WTC11 (cell line): ENCODE measurements around the gene FBP1. TPM values are rescaled to one million over a fixed set of nuclear protein-coding genes. Genes with fewer than 3 reads are reported as not detected.

Experiments used
- ATAC-seq: fragments of 200-7000 bp; cut with Tn5 transposase; 2 replicates; pipeline ENCODE4 v1.10.0; 2021; ENCODE audit warnings: mild to moderate bottlenecking, moderate library complexity
- CTCF ChIA-PET: fragments of 300-600 bp; sonication (Branson Sonifier 250); formaldehyde crosslinking; loops from one replicate; lab custom pipeline; 2021; ENCODE audit warnings: antibody characterized with exemption; lab: Charles Lee
- POLR2A ChIA-PET: fragments of 350-600 bp; sonication (Branson Sonifier 250); formaldehyde crosslinking; loops from one replicate; lab custom pipeline; 2021; ENCODE audit warnings: antibody characterized with exemption; lab: Charles Lee
- DNase-seq: peaks from one replicate; pipeline ENCODE4 v3.0.0; 2021; ENCODE audit warnings: low spot score
- H3K27ac Mint-ChIP-seq: 2 replicates; pipeline ENCODE4 v1.8.0; 2021; ENCODE audit warnings: mixed read lengths
- H3K27me3 Mint-ChIP-seq: 2 replicates; pipeline ENCODE4 v1.8.0; 2021; ENCODE audit warnings: low read depth, mild to moderate bottlenecking, moderate library complexity, mixed read lengths
- H3K36me3 Mint-ChIP-seq: 2 replicates; pipeline ENCODE4 v1.8.0; 2021; ENCODE audit warnings: mixed read lengths
- H3K4me1 Mint-ChIP-seq: 2 replicates; pipeline ENCODE4 v1.8.0; 2022; ENCODE audit warnings: mixed read lengths
- H3K4me3 Mint-ChIP-seq: 2 replicates; pipeline ENCODE4 v1.8.0; 2021; ENCODE audit warnings: mild to moderate bottlenecking, moderate library complexity, mixed read lengths
- H3K9me3 Mint-ChIP-seq: 2 replicates; pipeline ENCODE4 v1.8.0; 2021; ENCODE audit warnings: mixed read lengths
- ATF2 ChIP-seq: sonication (generic); formaldehyde crosslinking; IDR thresholded peaks from 2 replicates; pipeline ENCODE4 v1.8.1; 2022; ENCODE audit warnings: low read depth, missing genetic modification reagents, borderline replicate concordance
- CREB1 ChIP-seq: sonication (generic); formaldehyde crosslinking; IDR thresholded peaks from 2 replicates; pipeline ENCODE4 v1.8.0; 2023; ENCODE audit warnings: mild to moderate bottlenecking, missing genetic modification reagents
- E2F4 ChIP-seq: sonication (generic); formaldehyde crosslinking; IDR thresholded peaks from 2 replicates; pipeline ENCODE4 v1.8.1; 2022; ENCODE audit warnings: low read depth, mild to moderate bottlenecking, moderate library complexity, missing genetic modification reagents, borderline replicate concordance
- FOXJ3 ChIP-seq: sonication (generic); formaldehyde crosslinking; IDR thresholded peaks from 2 replicates; pipeline ENCODE4 v1.9.0; 2021; ENCODE audit warnings: missing genetic modification reagents, mild to moderate bottlenecking, borderline replicate concordance
- GTF2I ChIP-seq: fragments of 250-450 bp; sonication (Bioruptor Pico); conservative IDR thresholded peaks from 2 replicates; pipeline ENCODE4 v1.4.0; 2021; ENCODE audit warnings: mild to moderate bottlenecking
- JAZF1 ChIP-seq: fragments of 250-450 bp; sonication (Bioruptor Pico); IDR thresholded peaks from 2 replicates; pipeline ENCODE4 v1.9.0; 2021; ENCODE audit warnings: moderate library complexity, mild to moderate bottlenecking, inconsistent platforms
- MAX ChIP-seq: sonication (generic); formaldehyde crosslinking; IDR thresholded peaks from 2 replicates; pipeline ENCODE4 v1.8.0; 2022; ENCODE audit warnings: mild to moderate bottlenecking, missing genetic modification reagents
- MLX ChIP-seq: sonication (generic); formaldehyde crosslinking; IDR thresholded peaks from 2 replicates; pipeline ENCODE4 v1.8.1; 2023; ENCODE audit warnings: mild to moderate bottlenecking, missing genetic modification reagents, moderate library complexity
- MYBL2 ChIP-seq: sonication (generic); formaldehyde crosslinking; IDR thresholded peaks from 2 replicates; pipeline ENCODE4 v1.8.1; 2023; ENCODE audit warnings: mild to moderate bottlenecking, moderate library complexity, missing genetic modification reagents
- OVOL2 ChIP-seq: fragments of 250-450 bp; sonication (Bioruptor Pico); IDR thresholded peaks from 2 replicates; pipeline ENCODE4 v1.9.0; 2021; ENCODE audit warnings: mild to moderate bottlenecking, borderline replicate concordance
- SOX15 ChIP-seq: fragments of 250-450 bp; sonication (Bioruptor Pico); IDR thresholded peaks from 2 replicates; pipeline ENCODE4 v1.9.0; 2021; ENCODE audit warnings: mild to moderate bottlenecking
- SP1 ChIP-seq: sonication (generic); formaldehyde crosslinking; conservative IDR thresholded peaks from 2 replicates; pipeline ENCODE4 v1.8.1; 2022; ENCODE audit warnings: missing genetic modification reagents
- TEAD1 ChIP-seq: sonication (generic); formaldehyde crosslinking; IDR thresholded peaks from 2 replicates; pipeline ENCODE4 v1.8.0; 2022; ENCODE audit warnings: mild to moderate bottlenecking, missing genetic modification reagents
- USF1 ChIP-seq: sonication (generic); formaldehyde crosslinking; IDR thresholded peaks from 2 replicates; pipeline ENCODE4 v1.8.0; 2022; ENCODE audit warnings: mild to moderate bottlenecking, missing genetic modification reagents
- ZNF416 ChIP-seq: fragments of 250-450 bp; sonication (Bioruptor Pico); IDR thresholded peaks from 2 replicates; pipeline ENCODE4 v1.9.0; 2021; ENCODE audit warnings: mild to moderate bottlenecking, inconsistent platforms
- ZNF671 ChIP-seq: fragments of 250-450 bp; sonication (Bioruptor Pico); IDR thresholded peaks from 2 replicates; pipeline ENCODE4 v1.8.0; 2021; ENCODE audit warnings: mild to moderate bottlenecking
- ZSCAN18 ChIP-seq: fragments of 250-450 bp; sonication (Bioruptor Pico); IDR thresholded peaks from 2 replicates; pipeline ENCODE4 v2.1.2; 2022; ENCODE audit warnings: mild to moderate bottlenecking, moderate library complexity
- total RNA-seq: library from RNA; stranded (reverse); gene quantifications from 3 replicates; pipeline ENCODE4 v1.2.3, GENCODE V29; 2021

FBP1 gene
- total RNA-seq, 1 experiment from 2014 or later, result 6.4 TPM

- CTCF ChIA-PET, result no interaction called here
- no peak for TF ChIP-seq USF1 (CRISPR knock-in tag)
- no peak for TF ChIP-seq OVOL2 (CRISPR knock-in tag)
- TF ChIP-seq SOX15 (CRISPR knock-in tag), result no peak
- no peak for TF ChIP-seq FOXJ3 (CRISPR knock-in tag)
- no peak for TF ChIP-seq TEAD1 (CRISPR knock-in tag)
- TF ChIP-seq MLX (CRISPR knock-in tag), result no peak
- TF ChIP-seq ATF2 (CRISPR knock-in tag), result no peak
- TF ChIP-seq ZNF416 (CRISPR knock-in tag), result no peak
- no peak for TF ChIP-seq ZNF671
- no peak for TF ChIP-seq GTF2I (CRISPR knock-in tag)
- DNase-seq (no peak), ATAC-seq (no peak)
- H3K36me3 Mint-ChIP-seq, result peaks cover 21% of the 10 kb centered on the region
- no peak overlapping the region for H3K27ac Mint-ChIP-seq
- peaks cover 6% of the 10 kb centered on the region for H3K9me3 Mint-ChIP-seq
- H3K4me3 Mint-ChIP-seq, result no peak overlapping the region
- POLR2A ChIA-PET, result no interaction called here
- H3K4me1 Mint-ChIP-seq, result peaks cover 15% of the 10 kb centered on the region
- H3K27me3 Mint-ChIP-seq, result peaks cover 3% of the 10 kb centered on the region; the same call in 1 of the 2 replicates
These were observed 79.1 kb downstream of the FBP1 start for GRCh38 chr9:94560237-94560636.

- H3K27me3 Mint-ChIP-seq, result peaks cover 3% of the 10 kb centered on the region; the same call in 1 of the 2 replicates
- H3K4me1 Mint-ChIP-seq, result peaks cover 15% of the 10 kb centered on the region
- DNase-seq, result no peak
- H3K4me3 Mint-ChIP-seq, result no peak overlapping the region
- CTCF ChIA-PET, result no interaction called here
- H3K9me3 Mint-ChIP-seq, result no peaks in the 10 kb centered on the region
- TF ChIP-seq GTF2I (CRISPR knock-in tag) (no peak), ZSCAN18 (no peak), MAX (no peak), JAZF1 (CRISPR knock-in tag) (no peak), MYBL2 (CRISPR knock-in tag) (no peak), SP1 (CRISPR knock-in tag) (no peak), E2F4 (CRISPR knock-in tag) (no peak), CREB1 (CRISPR knock-in tag) (no peak)
- TF ChIP-seq, all 79 proteins: peak for 0
- Mint-ChIP-seq H3K27ac (no peak overlapping the region), H3K36me3 (peaks cover 2% of the 10 kb centered on the region)
- POLR2A ChIA-PET, result no interaction called here
- ATAC-seq, result no peak
These were observed 81.9 kb downstream of the FBP1 start for GRCh38 chr9:94557376-94557775.
